NB4 (cell line): ENCODE measurements around the gene GPC5.

Experiments used
- CTCF ChIP-seq: IDR thresholded peaks from one replicate; pipeline ENCODE4 v1.5.1; 2012; ENCODE audit warnings: low read depth, low read length
- MAX ChIP-seq: IDR thresholded peaks from 2 replicates; pipeline ENCODE4 v1.6.1; 2011; ENCODE audit warnings: low read depth, low read length
- POLR2A ChIP-seq: IDR thresholded peaks from 2 replicates; pipeline ENCODE4 v1.6.1; 2011; ENCODE audit warnings: mild to moderate bottlenecking; ENCODE audit not compliant: insufficient read length; ENCODE audit errors: extremely low read depth

- TF ChIP-seq CTCF (no peak), POLR2A (no peak), MAX (no peak)
Observed at GRCh38 chr13:92537471-92537870, 1139.0 kb downstream of the GPC5 start.
